Measurements from ENCODE around the gene OR9Q1. TPM values are rescaled to one million over a fixed set of nuclear protein-coding genes. Genes with fewer than 3 reads are reported as not detected.

Gene OR9Q1
- polyA plus RNA-seq, 3 donors from 2014 or later = not detected

GRCh38 chr11:58127350-58127749, 103.7 kb downstream of the OR9Q1 start:
- H3K27ac Mint-ChIP-seq = no peak overlapping the region
- H3K36me3 Mint-ChIP-seq = no peaks in the 10 kb centered on the region
- peaks cover 0 to 2% (median 0%) of the 10 kb centered on the region in 6 donors for H3K9me3 Mint-ChIP-seq
- DNase-seq = no peak
- no peak overlapping the region for H3K4me3 Mint-ChIP-seq
- no peaks in the 10 kb centered on the region for H3K4me1 Mint-ChIP-seq
- H3K27me3 Mint-ChIP-seq (ENCODE audit: low read depth in 3 of 3) = peaks cover 0 to 2% (median 0%) of the 10 kb centered on the region in 3 donors

DNA sequence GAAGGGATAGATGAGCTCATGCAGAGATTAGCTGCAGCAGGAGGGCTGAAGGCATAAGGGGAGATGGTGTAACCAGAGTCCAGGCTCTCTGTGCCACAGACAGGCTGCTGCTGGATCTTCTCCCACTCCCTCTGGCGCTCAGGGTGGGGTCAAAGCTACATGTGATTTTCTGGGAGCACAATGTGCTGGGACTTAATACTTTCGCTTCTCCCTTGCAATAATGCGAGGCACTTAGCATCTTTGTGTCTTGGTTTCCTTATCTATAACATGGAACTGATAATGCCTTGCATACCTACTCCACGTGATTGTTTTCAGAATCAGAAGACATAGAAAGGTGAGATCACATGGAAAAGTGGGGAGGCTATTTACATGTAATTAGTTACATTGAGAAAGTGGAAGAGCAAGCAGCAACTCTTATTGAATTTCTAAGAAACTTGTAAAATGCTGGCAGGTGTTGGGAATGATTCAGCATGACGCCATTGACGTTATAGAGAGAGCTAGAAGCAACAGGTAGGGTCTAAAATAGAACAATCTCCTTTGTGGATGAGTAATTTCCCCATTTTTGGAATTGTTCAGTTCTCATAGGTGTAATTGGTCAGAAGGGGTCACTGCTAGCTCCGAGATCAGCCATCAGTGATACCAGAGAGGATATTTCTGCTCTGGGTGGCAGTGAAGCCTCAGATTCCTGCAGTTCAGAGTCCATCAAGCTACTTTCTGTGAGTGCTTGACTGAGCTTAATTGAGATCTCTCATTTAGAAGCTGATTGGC, 109.8 kb downstream of the OR9Q1 start:
- no peaks in the 10 kb centered on the region for H3K4me1 Mint-ChIP-seq
- no peaks in the 10 kb centered on the region for H3K36me3 Mint-ChIP-seq
- H3K9me3 Mint-ChIP-seq = peaks cover 0 to 6% (median 0%) of the 10 kb centered on the region in 6 donors
- peaks cover 0 to 4% (median 2%) of the 10 kb centered on the region in 3 donors for H3K27me3 Mint-ChIP-seq (ENCODE audit: low read depth in 3 of 3)
- H3K27ac Mint-ChIP-seq = no peak overlapping the region
- no peak for DNase-seq
- no peak overlapping the region for H3K4me3 Mint-ChIP-seq

GRCh38 chr11:58134151-58134550, 110.5 kb downstream of the OR9Q1 start:
- no peak overlapping the region for H3K27ac Mint-ChIP-seq
- no peaks in the 10 kb centered on the region for H3K4me1 Mint-ChIP-seq
- no peak for DNase-seq
- peaks cover 0 to 9% (median 0%) of the 10 kb centered on the region in 6 donors for H3K9me3 Mint-ChIP-seq
- no peaks in the 10 kb centered on the region for H3K36me3 Mint-ChIP-seq
- no peak overlapping the region for H3K4me3 Mint-ChIP-seq
- H3K27me3 Mint-ChIP-seq (ENCODE audit: low read depth in 3 of 3) = peaks cover 0 to 7% (median 2%) of the 10 kb centered on the region in 3 donors

DNA sequence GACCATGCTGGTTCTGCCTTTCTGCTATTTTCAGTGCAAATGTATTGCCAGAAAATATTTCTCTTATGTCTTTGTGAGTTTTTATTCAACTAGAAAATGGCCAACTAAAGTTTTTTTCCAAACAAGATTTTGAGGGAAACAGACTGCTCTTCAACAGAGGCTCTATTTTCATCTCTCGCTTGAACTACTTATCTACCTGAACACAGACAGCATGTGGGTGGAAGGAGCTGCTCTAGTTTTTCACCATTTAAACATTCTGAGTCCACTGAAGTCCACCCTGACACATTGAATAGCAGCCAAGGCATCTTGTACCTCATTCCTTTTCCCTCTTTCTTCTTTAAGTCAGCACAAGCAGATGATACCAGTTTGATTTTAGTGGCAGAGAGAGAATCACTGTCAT, 111.5 kb downstream of the OR9Q1 start:
- Mint-ChIP-seq H3K27ac (no peak overlapping the region), H3K4me1 (no peaks in the 10 kb centered on the region), H3K27me3 (ENCODE audit: low read depth in 3 of 3) (peaks cover 0 to 7% (median 0%) of the 10 kb centered on the region in 3 donors), H3K4me3 (no peak overlapping the region), H3K36me3 (no peaks in the 10 kb centered on the region), H3K9me3 (peaks cover 0 to 6% (median 0%) of the 10 kb centered on the region in 6 donors)
- no peak for DNase-seq

GRCh38 chr11:58142761-58143160, 119.1 kb downstream of the OR9Q1 start:
- DNase-seq = no peak
- Mint-ChIP-seq H3K36me3 (no peaks in the 10 kb centered on the region), H3K27me3 (ENCODE audit: low read depth in 3 of 3) (peaks cover 0 to 7% (median 3%) of the 10 kb centered on the region in 3 donors), H3K4me3 (no peak overlapping the region), H3K9me3 (peaks cover 0 to 8% (median 0%) of the 10 kb centered on the region in 6 donors), H3K4me1 (no peaks in the 10 kb centered on the region), H3K27ac (no peak overlapping the region)

GRCh38 chr11:58152781-58153180, 129.1 kb downstream of the OR9Q1 start:
- no peak for DNase-seq
- no peaks in the 10 kb centered on the region for H3K4me1 Mint-ChIP-seq
- no peak overlapping the region for H3K27ac Mint-ChIP-seq
- peaks cover 0 to 2% (median 0%) of the 10 kb centered on the region in 6 donors for H3K9me3 Mint-ChIP-seq
- peaks cover 1 to 10% (median 4%) of the 10 kb centered on the region in 3 donors for H3K27me3 Mint-ChIP-seq (ENCODE audit: low read depth in 3 of 3)
- no peaks in the 10 kb centered on the region for H3K36me3 Mint-ChIP-seq
- H3K4me3 Mint-ChIP-seq = no peak overlapping the region

- Mint-ChIP-seq H3K4me3 (no peak overlapping the region), H3K4me1 (no peaks in the 10 kb centered on the region), H3K36me3 (peaks cover 0 to 2% (median 0%) of the 10 kb centered on the region in 3 donors), H3K27ac (no peak overlapping the region), H3K9me3 (peaks cover 0 to 2% (median 0%) of the 10 kb centered on the region in 6 donors), H3K27me3 (ENCODE audit: low read depth in 3 of 3) (peaks cover 0 to 2% (median 0%) of the 10 kb centered on the region in 3 donors)
- DNase-seq = no peak
These were observed 140.7 kb downstream of the OR9Q1 start for GRCh38 chr11:58164389-58164788.

DNA sequence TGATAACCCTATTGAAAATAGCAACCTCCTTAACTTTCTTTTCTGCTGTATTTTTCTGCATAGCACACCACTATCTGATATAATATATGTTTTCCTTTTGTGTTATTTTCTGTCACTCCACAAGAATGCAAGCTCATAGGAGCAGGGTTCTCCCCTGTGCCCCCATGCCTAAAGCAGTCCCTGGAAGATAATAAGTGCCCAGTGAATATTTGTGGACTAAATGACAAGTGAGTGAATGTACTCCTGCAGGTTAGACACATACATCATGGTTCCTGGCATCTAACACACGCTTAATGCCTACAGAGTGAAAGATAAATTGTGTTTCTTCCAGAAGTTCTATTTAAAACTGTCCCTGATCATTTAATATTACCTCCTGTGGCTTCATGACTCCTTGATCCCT, 141.3 kb downstream of the OR9Q1 start:
- no peak overlapping the region for H3K4me3 Mint-ChIP-seq
- DNase-seq = no peak
- H3K4me1 Mint-ChIP-seq = no peaks in the 10 kb centered on the region
- no peaks in the 10 kb centered on the region for H3K36me3 Mint-ChIP-seq
- peaks cover 0 to 2% (median 0%) of the 10 kb centered on the region in 6 donors for H3K9me3 Mint-ChIP-seq
- no peak overlapping the region for H3K27ac Mint-ChIP-seq
- H3K27me3 Mint-ChIP-seq (ENCODE audit: low read depth in 3 of 3) = peaks cover 0 to 6% (median 0%) of the 10 kb centered on the region in 3 donors

DNA sequence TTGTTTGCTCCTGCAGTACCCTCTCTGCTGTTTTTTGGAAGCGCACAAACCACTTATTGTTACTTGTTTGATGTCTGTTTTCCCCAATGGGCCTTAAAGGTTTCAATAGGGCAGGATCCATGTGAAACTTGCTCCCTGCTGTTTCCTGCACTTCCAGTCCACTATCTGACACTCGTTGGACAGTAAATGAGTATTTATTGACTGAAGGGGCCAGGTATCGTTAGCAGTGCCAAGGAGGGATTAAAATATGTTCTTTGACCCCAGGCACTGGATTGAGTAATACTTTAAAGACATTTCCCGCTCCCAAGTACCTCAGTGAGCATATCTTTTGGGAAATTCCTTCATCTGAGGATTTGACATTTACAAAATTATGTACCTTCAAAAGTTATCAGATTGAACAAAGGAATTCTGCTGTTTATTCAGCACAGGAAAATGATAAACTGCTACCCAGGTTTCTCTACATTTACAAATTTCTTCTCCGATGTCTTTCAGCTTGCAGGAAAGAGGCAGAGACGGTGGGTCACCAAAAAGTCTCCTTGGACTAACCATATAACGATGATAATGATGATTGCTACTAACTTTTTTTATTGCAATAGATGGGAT, 141.9 kb downstream of the OR9Q1 start:
- Mint-ChIP-seq H3K27ac (no peak overlapping the region), H3K36me3 (no peaks in the 10 kb centered on the region), H3K4me3 (no peak overlapping the region), H3K9me3 (peaks cover 0 to 2% (median 0%) of the 10 kb centered on the region in 6 donors), H3K4me1 (no peaks in the 10 kb centered on the region), H3K27me3 (ENCODE audit: low read depth in 3 of 3) (peaks cover 0 to 10% (median 0%) of the 10 kb centered on the region in 3 donors)
- no peak for DNase-seq

DNA sequence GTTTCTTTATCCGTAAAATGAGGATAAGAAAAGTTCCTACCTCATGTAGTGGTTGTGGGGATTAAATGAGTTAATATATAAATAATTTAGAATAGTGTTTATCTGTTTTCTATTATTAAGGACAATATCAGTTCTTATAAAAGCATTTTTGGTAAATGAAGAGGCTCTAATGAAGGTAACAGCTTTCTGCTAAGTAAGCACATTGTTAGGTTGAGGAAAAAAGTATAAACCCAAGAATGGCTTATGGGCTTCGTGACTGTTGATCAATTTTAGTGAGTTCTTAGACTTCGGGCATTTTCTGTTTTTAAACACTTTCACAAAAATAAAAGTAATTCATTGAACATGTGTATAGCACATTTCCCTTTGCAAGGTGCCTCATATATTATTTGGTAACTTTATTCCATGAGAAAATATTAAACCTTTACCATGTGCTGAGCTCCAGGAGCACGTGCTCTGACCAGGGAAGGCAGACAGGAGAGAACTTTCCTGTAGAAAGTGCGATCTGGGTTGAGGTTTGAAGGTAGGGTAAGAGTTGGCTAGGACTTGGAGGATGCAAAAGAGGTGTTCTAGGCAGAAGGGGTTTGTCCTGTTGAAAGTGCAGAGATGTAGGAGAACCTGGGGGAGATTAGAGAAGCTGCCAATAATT, 153.9 kb downstream of the OR9Q1 start:
- no peaks in the 10 kb centered on the region for H3K4me1 Mint-ChIP-seq
- H3K27me3 Mint-ChIP-seq (ENCODE audit: low read depth in 3 of 3) = peaks cover 0 to 7% (median 2%) of the 10 kb centered on the region in 3 donors
- H3K4me3 Mint-ChIP-seq = no peak overlapping the region
- no peak for DNase-seq
- no peak overlapping the region for H3K27ac Mint-ChIP-seq
- no peaks in the 10 kb centered on the region for H3K36me3 Mint-ChIP-seq
- no peaks in the 10 kb centered on the region for H3K9me3 Mint-ChIP-seq

DNA sequence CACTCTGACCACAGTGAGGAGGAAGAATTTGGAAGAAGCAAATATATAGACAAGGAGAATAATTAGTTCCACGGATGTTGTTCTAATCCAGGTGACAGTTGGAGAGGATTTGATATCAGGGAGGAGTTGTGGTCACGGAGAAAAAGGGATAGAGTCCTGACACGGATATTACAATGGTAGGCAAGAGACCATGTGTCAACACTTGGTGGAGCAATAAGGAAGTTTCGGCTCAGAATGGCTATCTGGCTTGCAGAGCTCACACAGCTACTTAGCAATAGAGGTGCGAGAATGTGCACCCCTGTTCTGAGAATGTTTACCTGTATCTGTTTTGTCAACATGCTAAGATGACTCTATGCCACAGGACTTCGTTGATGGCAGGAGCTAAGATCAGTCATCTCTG, 154.8 kb downstream of the OR9Q1 start:
- H3K4me3 Mint-ChIP-seq = no peak overlapping the region
- H3K27ac Mint-ChIP-seq = no peak overlapping the region
- H3K36me3 Mint-ChIP-seq = no peaks in the 10 kb centered on the region
- peaks cover 0 to 7% (median 2%) of the 10 kb centered on the region in 3 donors for H3K27me3 Mint-ChIP-seq (ENCODE audit: low read depth in 3 of 3)
- no peak for DNase-seq
- H3K4me1 Mint-ChIP-seq = no peaks in the 10 kb centered on the region
- no peaks in the 10 kb centered on the region for H3K9me3 Mint-ChIP-seq

GRCh38 chr11:58179648-58180047, 156.0 kb downstream of the OR9Q1 start:
- H3K27me3 Mint-ChIP-seq (ENCODE audit: low read depth in 3 of 3) = peaks cover 0 to 7% (median 2%) of the 10 kb centered on the region in 3 donors
- no peak for DNase-seq
- no peak overlapping the region for H3K27ac Mint-ChIP-seq

GRCh38 chr11:58186938-58187337, 163.3 kb downstream of the OR9Q1 start:
- no peaks in the 10 kb centered on the region for H3K36me3 Mint-ChIP-seq
- no peak for DNase-seq
- H3K27me3 Mint-ChIP-seq (ENCODE audit: low read depth in 3 of 3) = no peaks in the 10 kb centered on the region
- no peak overlapping the region for H3K27ac Mint-ChIP-seq
- H3K9me3 Mint-ChIP-seq = no peaks in the 10 kb centered on the region
- no peaks in the 10 kb centered on the region for H3K4me1 Mint-ChIP-seq
- H3K4me3 Mint-ChIP-seq = no peak overlapping the region

More at GRCh38 chr11:58179648-58180047, 156.0 kb downstream of the OR9Q1 start:
- no peaks in the 10 kb centered on the region for H3K9me3 Mint-ChIP-seq
- H3K4me3 Mint-ChIP-seq = no peak overlapping the region
- H3K4me1 Mint-ChIP-seq = no peaks in the 10 kb centered on the region
- no peaks in the 10 kb centered on the region for H3K36me3 Mint-ChIP-seq

DNA sequence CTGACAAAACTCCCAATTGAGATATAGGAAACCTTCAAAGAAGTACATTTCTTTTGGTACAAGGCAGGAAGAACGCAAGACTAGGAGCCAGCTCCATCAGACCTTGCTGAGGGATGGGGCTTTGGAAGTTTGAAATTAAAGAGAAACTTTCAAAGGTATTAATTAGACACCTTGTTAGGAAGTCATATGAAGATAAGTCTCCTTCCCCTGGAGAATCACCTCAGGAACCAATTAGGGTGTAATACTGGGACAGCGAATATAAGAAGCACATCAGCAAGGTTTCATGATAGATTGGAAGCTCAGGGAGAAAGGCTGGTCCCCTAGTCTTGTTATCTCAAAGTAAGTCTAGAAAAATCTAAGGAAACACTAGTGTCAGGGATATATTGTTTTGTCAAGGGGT, 165.1 kb downstream of the OR9Q1 start, which contains the start of gene OR9Q2:
Gene OR9Q2, plus strand, starts transcription at position 301 of the 400 bp plus-strand sequence. CDS start 1,421 bp downstream, outside the sequence.
- Mint-ChIP-seq H3K9me3 (no peaks in the 10 kb centered on the region), H3K36me3 (no peaks in the 10 kb centered on the region), H3K27me3 (ENCODE audit: low read depth in 3 of 3) (no peaks in the 10 kb centered on the region), H3K4me1 (no peaks in the 10 kb centered on the region), H3K4me3 (no peak within 1 kb of the TSS), H3K27ac (no peak within 1 kb of the TSS)
- DNase-seq = no peak

Measured in immature natural killer cell (primary cell).